DMS153 treated with DMSO at 0.1 percent for 48 hours (cell line): ENCODE data around the gene CROCC.
"Not testable (repeated sequence)": the region's sequence is repeated elsewhere in the genome, so short reads cannot be mapped to it uniquely, and the experiment has no call there.

Experiments used
- DNase-seq: peaks from one replicate; lab custom pipeline; 2025; ENCODE audit not compliant: unreplicated experiment; lab: John Stamatoyannopoulos, UW

CROCC gene

DNA sequence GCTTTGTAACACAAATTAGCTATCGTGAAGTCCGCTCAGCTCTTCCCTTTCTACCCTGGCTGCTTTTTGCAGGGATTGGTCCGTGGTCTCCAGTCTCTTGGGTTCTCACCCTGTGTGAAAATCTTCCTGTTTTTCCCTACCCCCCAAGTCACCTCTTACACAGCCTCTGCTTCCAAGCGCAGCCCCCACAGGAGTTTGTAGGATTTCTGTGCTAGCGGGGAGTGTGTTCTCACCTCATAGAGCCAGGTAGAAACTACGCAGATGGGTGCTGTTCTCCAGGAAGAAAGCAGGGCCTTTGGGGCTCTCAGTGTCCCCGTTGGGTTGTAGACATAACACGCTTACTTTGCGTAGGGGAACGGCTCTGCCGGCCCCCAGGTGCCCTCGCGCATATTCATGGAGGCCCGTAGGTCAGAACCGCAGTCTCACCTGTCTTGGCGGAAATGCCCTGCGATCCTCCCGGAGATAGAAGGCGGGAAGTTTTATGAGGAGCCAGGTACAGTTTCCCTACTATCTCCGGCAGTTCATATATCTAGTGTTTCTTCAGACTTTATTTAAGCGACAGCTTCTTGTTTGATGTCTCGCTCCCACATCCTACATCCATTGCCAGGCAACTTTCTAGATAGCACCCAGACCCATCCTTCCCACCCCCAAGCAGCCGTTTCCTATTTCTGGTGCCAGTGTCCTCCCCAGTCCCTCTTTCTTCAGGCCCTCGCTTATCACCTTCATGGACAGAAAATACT, 25.2 kb upstream of the CROCC start:
- not testable (repeated sequence) for DNase-seq

DNA sequence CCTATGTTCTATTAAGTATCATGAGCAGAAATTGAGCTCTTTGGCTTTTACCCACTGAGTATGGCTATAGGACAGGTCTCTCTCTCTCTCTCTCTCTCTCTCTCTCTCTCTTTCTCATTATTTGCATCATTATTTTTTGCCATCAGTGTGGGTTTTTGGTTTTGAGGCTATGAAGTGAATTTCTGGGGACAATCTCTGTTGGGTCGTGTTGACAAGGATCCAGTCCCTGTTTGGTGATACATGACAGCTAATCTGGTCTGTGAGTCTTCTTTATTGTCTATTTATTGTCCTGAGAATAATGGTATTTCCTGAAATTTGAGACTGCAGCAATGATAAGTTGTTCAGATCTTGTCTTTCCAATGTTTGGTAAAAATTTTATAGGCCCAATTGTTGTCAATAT, 24.1 kb upstream of the CROCC start:
- not testable (repeated sequence) for DNase-seq

- not testable (repeated sequence) for DNase-seq
Measured at GRCh38 chr1:16898298-16898697, 23.4 kb upstream of the CROCC start.

DNA sequence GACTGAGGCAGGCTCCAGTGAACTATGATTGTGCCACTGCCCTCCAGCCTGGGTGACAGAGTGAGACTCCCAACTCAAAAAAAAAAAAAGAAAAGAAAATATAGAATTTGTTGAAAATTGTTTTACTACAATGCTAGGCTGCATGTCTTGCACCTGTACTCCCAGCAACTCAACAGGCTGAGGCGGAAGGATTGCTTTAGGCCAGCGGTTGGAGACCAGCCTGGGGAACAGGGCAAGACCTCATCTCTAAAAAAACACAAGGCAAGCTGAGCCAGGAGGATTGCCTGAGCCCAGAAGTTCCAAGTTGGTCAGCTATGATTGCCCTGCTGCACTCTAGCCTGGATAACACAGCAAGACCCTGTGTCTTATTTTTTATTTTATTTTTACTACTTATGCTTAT, 22.7 kb upstream of the CROCC start:
- not testable (repeated sequence) for DNase-seq

DNA sequence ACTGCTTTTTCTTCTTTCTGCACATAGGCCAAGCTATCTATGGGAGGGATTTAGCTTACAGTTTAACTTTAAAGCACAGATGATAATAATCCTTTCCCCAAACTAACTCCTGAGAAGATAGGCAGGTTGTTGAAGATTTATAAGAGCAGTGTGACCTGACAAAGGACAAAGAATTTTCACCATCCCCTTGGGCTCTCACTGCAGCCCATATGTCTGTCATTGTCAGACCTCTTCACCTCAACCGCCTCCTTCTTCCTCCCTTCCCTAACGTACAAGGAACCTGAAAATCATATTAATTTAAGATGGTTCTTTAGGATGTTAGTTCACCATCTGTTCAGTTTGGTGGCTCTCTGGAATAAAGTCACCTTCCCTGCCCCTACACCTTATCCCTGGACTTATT, 21.0 kb upstream of the CROCC start:
- no peak for DNase-seq

DNA sequence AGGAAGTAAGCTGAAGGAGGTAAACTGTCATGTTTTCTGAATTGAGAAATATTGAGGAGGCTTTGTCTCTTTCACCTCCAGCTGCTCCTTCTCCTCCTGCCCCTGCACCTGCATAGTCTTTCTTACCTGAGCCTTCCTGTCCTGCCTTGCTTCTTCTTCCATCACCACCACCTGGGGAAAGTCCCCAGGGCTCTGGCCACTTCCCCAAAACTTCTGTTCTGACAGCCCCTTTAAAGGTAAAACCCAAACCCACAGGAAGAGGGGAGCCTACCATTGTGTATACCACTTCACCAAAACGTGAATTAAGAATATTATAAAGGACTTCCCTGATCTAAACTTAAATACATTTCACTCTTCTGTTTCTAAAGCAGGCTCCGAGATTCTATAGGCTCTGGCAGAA, 20.4 kb upstream of the CROCC start:
- DNase-seq, result not testable (repeated sequence)

- DNase-seq, result no peak
Measured at GRCh38 chr1:16903054-16903453, 18.7 kb upstream of the CROCC start.

DNA sequence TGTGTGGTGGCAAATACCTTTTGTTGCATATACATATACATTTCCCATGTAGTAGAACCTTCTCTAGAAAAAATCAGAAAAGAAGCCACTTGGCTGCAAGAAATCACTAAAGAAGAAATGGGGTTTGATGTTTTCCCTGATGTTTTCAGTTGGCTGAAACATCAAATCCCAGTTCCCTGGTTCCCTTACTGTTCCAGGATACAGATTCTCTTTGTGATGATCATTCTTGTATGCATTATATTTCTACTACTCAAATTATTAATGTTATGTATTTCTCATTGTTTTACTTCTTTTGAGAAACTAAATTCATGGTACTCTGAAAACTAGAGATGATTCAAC, 18.3 kb upstream of the CROCC start:
- DNase-seq, result no peak

GRCh38 chr1:16904560-16905109, 17.1 kb upstream of the CROCC start:
- peak; percentile 97 for DNase-seq

DNA sequence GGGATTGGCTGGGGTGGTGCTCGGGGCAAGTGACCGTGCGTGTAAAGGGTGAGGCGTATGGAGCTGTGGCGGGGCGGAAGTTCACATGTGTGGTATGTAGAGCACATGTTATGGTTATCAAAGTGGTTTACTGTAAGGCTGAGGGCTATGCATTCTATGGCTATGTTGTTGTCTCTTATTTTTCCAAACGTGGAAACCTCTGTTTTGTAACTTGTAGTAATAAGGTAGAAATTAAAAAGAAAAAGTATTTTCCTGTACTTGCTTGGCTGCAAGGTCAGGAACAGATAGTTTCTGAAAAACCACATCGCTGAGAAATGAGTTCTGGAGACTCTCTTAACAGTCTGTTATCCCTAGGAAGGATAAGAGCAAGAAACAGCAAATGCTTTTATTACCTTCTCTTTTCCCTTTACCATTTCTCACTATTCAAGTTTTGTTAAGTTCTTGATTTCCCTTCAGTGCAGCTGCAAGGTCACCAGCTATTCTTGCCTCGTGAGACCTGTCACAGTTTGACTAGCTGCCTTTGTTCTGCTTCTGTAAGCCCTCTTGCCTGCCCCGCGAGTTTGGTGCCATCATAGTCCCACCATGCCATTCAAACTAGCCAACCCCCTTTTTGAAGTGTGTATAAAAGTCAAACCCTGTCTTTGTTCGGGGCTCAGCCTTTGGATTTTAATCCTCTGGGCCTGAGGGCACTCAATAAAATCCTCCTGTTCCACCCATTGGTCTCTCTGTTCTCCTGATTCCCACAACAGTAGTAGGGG, 16.4 kb upstream of the CROCC start:
- DNase-seq, result peak; percentile 53

DNA sequence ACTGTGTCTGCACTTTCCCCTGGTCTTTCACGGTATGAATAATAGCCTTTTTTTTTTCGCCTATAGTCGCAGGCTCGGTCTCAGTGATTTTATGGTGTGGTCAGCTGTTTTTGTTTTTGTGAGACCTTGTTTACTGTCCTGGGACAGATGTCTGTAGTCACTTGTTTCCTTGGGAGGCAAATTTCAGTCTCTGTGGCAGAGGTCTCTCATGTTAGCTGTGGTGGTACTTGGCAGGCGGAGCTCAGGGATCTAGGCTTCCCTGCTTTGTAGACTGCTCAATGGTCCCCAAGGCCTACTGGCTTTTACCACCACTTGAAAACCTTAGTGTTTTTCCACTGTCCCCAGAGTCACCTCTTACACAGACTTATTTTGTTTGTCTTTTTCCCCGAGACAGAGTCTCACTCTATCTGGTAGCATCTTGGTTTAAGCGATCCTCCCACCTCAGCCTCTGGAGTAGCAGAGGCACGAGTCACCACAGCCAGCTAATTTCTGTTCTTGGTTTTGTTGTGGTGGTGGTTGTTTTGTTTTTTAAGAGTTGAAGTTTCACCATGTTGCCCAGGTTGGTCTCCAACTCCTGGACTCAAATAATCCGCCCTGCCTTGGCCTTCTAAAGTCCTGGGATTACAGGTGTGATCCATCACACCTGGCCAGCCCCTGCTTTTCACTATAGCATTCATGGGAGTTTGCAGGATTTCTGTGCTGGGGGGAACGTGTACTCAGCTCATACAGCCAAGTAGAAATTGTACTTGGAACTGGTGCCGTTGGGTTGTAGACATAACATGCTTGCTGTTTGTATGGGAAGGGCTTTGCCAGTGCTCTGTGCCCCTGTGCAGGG, 15.6 kb upstream of the CROCC start:
- DNase-seq, result no peak

DNA sequence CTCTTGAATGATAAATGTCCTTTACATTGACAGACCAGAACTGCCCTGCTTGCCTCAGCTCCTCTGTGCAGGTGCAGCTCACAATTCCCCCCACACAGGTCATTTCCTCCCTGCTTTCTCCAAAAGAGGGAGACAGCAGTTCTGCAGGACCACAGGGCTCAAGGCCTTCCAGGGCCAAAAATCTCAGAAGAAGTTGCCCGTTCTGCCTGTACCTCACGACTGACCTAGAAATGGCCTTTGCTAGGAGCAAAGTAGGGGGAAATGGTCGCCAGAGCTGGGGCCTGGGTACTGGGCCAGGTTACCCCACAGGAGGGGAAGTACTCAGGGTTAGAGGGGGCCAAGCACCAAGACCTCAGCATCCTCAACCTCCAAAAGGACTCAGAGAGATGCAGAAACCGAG, 14.9 kb upstream of the CROCC start:
- DNase-seq, result no peak

GRCh38 chr1:16907870-16908758, 13.6 kb upstream of the CROCC start:
- no peak for DNase-seq

- not testable (repeated sequence) for DNase-seq
Measured at GRCh38 chr1:16911851-16912721, 9.6 kb upstream of the CROCC start.

- not testable (repeated sequence) for DNase-seq
Measured at GRCh38 chr1:16912742-16913141, 9.0 kb upstream of the CROCC start.

DNA sequence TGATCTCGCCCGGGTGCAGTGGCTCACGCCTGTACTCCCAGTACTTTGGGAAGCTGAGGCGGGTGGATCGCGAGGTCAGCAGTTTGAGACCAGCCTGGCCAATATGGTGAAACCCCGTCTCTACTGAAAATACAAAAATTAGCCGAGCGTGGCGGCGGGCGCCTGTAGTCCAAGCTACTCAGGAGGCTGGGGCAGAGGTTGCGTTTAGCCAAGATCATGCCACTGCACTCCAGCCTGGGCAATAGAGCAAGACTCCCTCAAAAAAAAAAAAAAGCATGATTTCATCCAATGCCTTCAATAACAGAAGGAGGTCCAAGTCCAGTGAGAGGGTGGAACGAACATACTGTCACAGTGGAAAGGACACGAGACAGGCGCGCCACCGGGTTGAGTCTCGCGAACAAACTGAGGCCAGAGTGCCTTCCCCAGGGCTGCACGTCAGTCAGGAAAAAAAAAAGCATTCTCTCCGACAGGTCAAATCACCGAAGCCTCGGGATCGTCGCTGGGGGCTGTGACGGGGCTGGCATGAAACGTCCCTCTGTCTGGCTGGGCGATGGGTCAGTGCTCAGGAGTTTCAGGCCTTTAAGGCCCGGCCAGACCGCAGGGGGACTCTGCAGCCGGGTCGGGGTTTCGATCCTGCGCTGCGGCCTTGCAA, 8.4 kb upstream of the CROCC start:
- DNase-seq, result no peak

DNA sequence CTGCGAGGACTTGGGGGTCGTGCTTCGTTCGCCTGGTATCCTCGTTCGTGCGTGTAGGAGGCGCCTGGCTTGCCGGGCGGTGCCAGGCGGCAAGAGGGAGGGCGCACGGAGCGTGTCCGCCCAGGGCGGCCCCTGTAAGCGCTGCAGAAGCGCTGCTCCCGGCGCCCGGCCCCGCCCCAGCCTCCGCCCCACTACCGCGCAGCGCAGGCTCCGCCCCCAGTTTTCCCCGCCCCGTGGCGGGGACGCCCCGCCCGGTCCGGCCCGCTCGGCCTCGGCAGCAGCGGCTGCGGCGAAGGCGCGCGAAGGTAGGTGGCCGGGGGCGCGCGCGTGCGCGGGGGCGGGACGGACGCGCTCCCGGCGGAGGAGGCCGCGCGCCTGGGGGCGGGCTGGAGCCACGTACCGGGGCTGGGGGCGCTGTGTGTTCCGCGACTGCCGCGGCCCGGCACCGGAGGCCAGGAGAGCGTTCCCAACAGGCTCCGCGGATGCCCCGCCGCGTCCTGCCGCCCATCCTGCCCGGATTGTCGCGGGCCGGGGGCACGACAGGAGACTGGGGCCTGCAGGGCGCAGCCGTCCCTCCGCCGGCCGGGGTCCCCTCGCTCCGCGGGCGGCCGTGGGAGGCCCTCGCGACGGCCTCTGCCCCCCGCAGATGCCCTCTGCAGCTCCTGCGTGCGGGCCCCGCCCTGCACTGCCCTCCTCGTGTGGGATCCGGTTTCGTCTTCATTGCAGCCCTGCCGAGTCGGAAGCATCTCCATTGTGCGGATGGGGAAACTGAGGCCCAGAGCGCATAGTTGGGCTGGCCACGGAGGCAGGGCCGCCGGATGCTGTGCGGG, 7.7 kb upstream of the CROCC start:
- DNase-seq, result peak; percentile 85
